ENCODE measurements around the gene RASGEF1C.

GRCh38 chr5:180083529-180084060 lies 125.4 kb downstream of the RASGEF1C start:
- TF ChIP-seq, protein P1, sequence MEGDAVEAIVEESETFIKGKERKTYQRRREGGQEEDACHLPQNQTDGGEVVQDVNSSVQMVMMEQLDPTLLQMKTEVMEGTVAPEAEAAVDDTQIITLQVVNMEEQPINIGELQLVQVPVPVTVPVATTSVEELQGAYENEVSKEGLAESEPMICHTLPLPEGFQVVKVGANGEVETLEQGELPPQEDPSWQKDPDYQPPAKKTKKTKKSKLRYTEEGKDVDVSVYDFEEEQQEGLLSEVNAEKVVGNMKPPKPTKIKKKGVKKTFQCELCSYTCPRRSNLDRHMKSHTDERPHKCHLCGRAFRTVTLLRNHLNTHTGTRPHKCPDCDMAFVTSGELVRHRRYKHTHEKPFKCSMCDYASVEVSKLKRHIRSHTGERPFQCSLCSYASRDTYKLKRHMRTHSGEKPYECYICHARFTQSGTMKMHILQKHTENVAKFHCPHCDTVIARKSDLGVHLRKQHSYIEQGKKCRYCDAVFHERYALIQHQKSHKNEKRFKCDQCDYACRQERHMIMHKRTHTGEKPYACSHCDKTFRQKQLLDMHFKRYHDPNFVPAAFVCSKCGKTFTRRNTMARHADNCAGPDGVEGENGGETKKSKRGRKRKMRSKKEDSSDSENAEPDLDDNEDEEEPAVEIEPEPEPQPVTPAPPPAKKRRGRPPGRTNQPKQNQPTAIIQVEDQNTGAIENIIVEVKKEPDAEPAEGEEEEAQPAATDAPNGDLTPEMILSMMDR (IDR thresholded peaks at IDR 0.05), result no peak
- no peak for TF ChIP-seq POLR2A (IDR thresholded peaks at IDR 0.05)
